ENCODE results near the gene ITGB3BP.

The ITGB3BP gene

GRCh38 chr1:63414691-63415365, 108.2 kb downstream of the ITGB3BP start:
- FAIRE-seq = no peak

- no peak for FAIRE-seq
Measured at GRCh38 chr1:63413394-63413793, 109.6 kb downstream of the ITGB3BP start.

GRCh38 chr1:63411066-63411465, 112.0 kb downstream of the ITGB3BP start:
- FAIRE-seq = no peak

- FAIRE-seq = no peak
Measured at GRCh38 chr1:63408331-63408730, 114.7 kb downstream of the ITGB3BP start.

- FAIRE-seq = no peak
Measured at GRCh38 chr1:63407002-63407401, 116.0 kb downstream of the ITGB3BP start.

- no peak for FAIRE-seq
Measured at GRCh38 chr1:63405987-63406386, 117.0 kb downstream of the ITGB3BP start.

GRCh38 chr1:63405021-63405420, 118.0 kb downstream of the ITGB3BP start:
- no peak for FAIRE-seq

- FAIRE-seq = no peak
Measured at GRCh38 chr1:63403386-63403785, 119.6 kb downstream of the ITGB3BP start.

- no peak for FAIRE-seq
Measured at GRCh38 chr1:63401945-63402344, 121.1 kb downstream of the ITGB3BP start.

Data from endometrium (tissue), 2 donors.